HG03442 (cell line): ENCODE data around the gene MPC1.

ENCODE experiments used
- ATAC-seq: cut with Tn5 transposase; IDR thresholded peaks from one replicate; pipeline ENCODE4 v1.9.1; 2021; ENCODE audit warnings: mild to moderate bottlenecking, moderate library complexity; ENCODE audit not compliant: unreplicated experiment

MPC1 gene

GRCh38 chr6:166382933-166383801 is at the start of gene MPC1:
Gene MPC1 (minus strand): TSS chr6:166382940. CDS start chr6:166382876, 64 bp downstream.
- peak; percentile 86 for ATAC-seq

- no peak for ATAC-seq
These were observed 47.5 kb upstream of the MPC1 start for GRCh38 chr6:166430269-166430668.

- no peak for ATAC-seq
These were observed 41.7 kb upstream of the MPC1 start for GRCh38 chr6:166424431-166424830.

- ATAC-seq = no peak
These were observed 41.0 kb upstream of the MPC1 start for GRCh38 chr6:166423781-166424180.

GRCh38 chr6:166423051-166423745 is 40.5 kb upstream of the MPC1 start:
- ATAC-seq = no peak

GRCh38 chr6:166422201-166422940 is 39.6 kb upstream of the MPC1 start:
- ATAC-seq = no peak

GRCh38 chr6:166420351-166420750 is 37.6 kb upstream of the MPC1 start:
- no peak for ATAC-seq

- ATAC-seq = peak; percentile 7
These were observed 37.0 kb upstream of the MPC1 start for GRCh38 chr6:166419717-166420116.

- ATAC-seq = peak; percentile 96
These were observed 36.5 kb upstream of the MPC1 start for GRCh38 chr6:166419286-166419685.

- ATAC-seq = no peak
These were observed 36.0 kb upstream of the MPC1 start for GRCh38 chr6:166418691-166419143.

- peak; percentile 46 for ATAC-seq
These were observed 34.5 kb upstream of the MPC1 start for GRCh38 chr6:166417285-166417691.

- no peak for ATAC-seq
These were observed 33.1 kb upstream of the MPC1 start for GRCh38 chr6:166415833-166416347.

- ATAC-seq = no peak
These were observed 32.6 kb upstream of the MPC1 start for GRCh38 chr6:166415306-166415705.

- ATAC-seq = no peak
These were observed 30.8 kb upstream of the MPC1 start for GRCh38 chr6:166413491-166413951.

GRCh38 chr6:166412911-166413384 is 30.2 kb upstream of the MPC1 start:
- no peak for ATAC-seq

GRCh38 chr6:166412156-166412910 is 29.6 kb upstream of the MPC1 start:
- ATAC-seq = no peak

- no peak for ATAC-seq
These were observed 29.0 kb upstream of the MPC1 start for GRCh38 chr6:166411721-166412151.

- ATAC-seq = no peak
These were observed 28.5 kb upstream of the MPC1 start for GRCh38 chr6:166411271-166411670.

- ATAC-seq = no peak
These were observed 27.7 kb upstream of the MPC1 start for GRCh38 chr6:166410426-166410935.
